ENCODE results near the gene CACTIN.

The CACTIN gene

GRCh38 chr19:3626473-3627350, at the start of gene CACTIN:
TSS of gene CACTIN (minus strand) at chr19:3626790. CDS start at chr19:3626762, 28 bp downstream.
- H3K27ac ChIP-seq = peak within 1 kb of the TSS; percentile 88
- TF ChIP-seq CTCF (conservative IDR thresholded peaks at IDR 0.05) = no peak

DNA sequence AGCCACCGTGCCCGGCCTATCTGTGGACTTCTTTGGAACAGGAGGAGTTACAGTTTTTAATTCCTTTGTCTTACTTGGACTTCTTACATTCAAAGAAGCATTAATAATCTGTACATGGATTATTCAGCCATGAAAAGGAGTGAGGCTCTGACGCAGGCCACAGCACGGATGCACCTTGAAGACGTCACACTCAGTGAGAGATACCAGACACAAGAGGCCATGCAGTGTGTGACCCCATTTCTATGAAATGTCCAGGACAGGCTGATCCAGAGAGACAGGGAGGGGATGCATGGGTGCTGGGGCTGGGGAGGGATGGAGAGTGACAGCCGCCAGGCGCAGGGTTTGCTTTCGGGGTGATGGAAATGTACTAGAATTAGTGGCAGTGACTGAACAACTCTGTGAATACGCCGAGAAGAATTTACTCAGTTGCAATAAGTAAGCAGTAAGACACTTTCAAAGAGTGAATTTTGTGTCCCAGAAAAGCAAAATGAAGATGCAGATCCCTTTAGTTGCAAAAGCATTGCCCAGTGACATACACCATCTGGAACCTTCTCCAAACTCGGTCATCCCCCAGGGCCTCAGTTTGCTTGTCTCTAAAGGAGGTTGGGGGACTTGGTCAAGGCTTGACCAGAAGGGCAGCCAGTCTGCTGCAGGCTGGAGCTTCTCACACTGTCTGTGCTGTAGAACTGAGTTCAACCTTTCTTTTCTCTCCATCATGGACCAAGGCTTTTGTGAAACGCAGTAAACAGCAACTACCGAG, 48.4 kb upstream of the CACTIN start:
- no peak for TF ChIP-seq CTCF (conservative IDR thresholded peaks at IDR 0.05)
- no peak overlapping the region for H3K27ac ChIP-seq

DNA sequence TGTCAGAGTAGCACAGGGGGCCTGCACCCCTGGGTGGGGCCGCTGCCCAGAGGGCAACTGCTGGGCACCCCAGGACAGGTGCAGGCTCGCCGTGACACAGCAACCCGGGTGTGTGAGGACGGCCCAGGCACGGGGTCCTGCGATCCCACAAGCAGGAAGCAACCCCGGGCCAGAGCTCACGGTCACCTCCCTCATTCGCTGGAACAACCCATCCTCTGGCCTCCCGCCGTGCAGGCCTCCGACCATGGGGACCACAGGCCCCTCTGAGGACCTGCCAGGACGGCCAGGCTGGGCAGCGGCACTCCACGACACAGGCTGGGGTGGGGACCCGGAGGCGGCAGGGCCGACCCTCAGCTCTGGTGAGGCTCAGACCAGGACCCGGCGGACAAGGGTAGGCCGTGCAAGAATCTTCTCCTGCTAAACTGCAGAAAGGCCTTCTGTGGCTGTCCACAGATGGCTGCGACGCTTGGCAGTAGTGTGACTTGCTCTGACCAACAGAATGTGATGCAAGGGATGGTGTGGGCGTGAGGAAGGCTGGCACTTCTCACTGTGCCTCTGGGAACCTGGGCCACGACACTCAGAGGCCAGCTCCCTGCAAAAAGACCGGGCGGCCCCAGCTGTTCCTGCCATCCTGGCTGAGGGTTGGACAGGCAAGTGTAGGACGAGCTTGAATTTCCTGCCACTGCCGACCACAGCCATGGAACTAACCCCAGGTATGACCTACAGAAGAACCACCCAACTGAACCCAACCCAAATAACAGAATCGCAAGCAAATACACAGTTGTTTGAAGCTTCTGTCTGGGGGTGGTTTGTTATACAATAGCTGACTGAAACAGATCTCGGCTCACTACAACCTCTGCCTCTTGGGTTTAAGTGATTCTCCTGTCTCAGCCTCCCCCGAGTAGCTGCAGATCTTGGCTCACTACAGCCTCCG, 47.2 kb upstream of the CACTIN start:
- TF ChIP-seq CTCF (conservative IDR thresholded peaks at IDR 0.05) = no peak
- no peak overlapping the region for H3K27ac ChIP-seq

DNA sequence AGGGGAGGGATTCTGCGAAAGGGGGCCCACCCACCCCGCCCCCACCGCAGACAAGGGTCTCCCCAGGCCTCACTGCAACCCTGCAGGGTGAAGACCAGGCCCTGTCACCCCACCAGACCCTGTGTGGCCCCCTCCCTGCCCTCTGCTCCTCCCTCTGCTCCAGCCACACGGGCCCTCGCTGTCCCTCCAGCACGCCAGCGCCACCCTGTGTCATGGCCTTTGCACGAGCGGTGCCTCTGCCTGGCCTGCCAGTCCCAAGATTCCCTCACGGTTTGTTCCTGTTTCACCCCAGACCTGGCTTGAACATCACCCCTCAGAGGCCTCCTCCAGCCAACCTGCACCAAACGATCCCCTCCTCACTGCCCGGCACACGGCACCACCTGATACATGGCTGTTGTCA, 46.4 kb upstream of the CACTIN start:
- H3K27ac ChIP-seq = no peak overlapping the region

DNA sequence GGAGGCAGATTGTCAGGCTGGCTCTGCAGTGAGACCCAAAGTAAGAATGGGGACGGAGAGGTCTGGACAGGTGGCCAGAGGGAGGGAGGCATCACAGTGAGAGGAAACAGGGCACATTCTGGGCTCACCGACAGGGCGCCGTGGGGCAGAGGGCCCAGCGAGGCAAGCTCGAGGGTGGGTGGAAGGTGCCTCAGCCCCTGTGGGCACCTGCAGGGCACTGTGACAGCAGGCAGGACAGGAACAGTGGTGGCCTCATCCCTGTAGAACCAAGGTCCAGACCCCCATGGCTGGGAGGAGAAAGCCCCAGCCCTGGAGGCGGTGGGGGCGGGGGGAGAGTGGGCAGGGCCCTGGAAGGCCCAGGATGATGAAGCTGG, 46.0 kb upstream of the CACTIN start:
- no peak overlapping the region for H3K27ac ChIP-seq
- TF ChIP-seq CTCF (conservative IDR thresholded peaks at IDR 0.05) = no peak

More for the DNA sequence above, 46.4 kb upstream of the CACTIN start:
- TF ChIP-seq CTCF (conservative IDR thresholded peaks at IDR 0.05) = no peak

DNA sequence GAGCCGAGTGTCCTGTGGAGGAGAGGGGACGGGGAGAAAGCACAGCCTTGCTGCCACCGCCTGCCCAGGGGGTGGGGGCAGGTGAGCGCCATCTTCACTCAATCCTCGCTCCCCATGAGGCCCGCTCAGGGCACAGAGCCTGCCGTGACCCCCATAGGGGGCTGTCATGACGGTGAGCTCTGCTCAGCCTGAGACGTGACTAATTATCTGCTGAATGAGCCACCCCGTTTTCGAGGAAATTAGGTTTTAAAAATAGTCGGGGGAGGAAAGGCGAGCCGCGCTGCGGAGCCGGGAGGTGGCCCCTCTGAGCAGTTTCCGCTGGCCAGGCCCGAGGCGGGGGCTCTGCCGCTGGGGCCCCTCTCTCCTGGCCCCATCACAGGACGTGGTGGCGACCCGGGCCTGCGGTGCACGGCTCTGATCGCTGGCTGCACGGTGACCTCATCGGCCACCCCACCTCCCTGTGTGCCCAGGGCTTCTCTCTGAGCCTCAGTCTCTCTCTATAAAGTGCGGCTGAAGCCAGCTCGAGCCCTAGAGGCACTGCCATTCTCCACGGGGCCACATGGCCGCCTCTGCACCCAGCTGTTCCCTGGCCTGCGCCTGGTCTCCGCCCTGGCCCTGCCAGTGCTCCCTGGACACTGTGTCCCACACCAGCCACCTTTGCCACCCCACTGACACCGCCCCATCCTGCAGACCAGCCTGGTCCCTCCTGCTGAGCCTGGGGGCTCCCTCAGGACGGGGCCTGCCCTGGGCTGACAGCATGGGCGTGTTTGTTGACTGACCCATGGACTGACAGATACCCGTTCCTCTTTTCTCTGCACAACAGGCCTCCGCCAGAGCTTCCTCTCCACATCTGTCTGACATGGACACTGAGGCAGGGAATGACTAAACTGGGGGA, 45.3 kb upstream of the CACTIN start:
- no peak overlapping the region for H3K27ac ChIP-seq
- TF ChIP-seq CTCF (conservative IDR thresholded peaks at IDR 0.05) = no peak
